MM.1S (cell line): ENCODE results near the gene HTRA3.

ENCODE experiments used
- EZH2 ChIP-seq: fragments of 300-600 bp; sonication (generic); optimal IDR thresholded peaks from 2 replicates; pipeline ENCODE3; 2017; ENCODE audit warnings: low read depth, mild to moderate bottlenecking, antibody characterized with exemption, low read length, mixed read lengths
- EZH2phosphoT487 ChIP-seq: fragments of 300-600 bp; sonication (generic); IDR thresholded peaks from 2 replicates; pipeline ENCODE4 v1.6.1; 2018; ENCODE audit warnings: antibody characterized with exemption, low read length
- TF ChIP-seq, protein P1 (sequence below): fragments of 300-600 bp; sonication (generic); IDR thresholded peaks from 2 replicates; pipeline ENCODE4 v1.5.1; 2016; ENCODE audit warnings: antibody characterized with exemption, low read length, mixed read lengths

DNA sequence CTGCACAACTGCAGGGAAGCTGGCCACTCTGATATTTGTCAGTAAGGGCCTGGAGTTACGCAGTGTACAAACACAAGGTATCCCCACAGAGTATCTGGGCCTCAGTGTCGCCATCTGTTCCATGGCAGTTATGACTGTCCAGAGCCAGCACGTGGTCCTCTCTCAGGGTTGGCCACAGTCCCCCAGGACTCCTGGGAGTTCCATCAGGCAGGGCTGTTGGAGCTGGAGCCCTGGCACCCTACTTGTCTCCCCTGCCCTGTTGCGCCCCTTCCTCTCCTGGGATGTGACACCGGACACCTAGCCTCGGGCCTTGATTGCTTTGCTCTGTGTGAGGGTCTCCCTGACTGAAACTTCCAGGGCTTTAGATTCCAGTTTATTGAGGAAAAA, 8.4 kb downstream of the HTRA3 start:
- TF ChIP-seq EZH2, result no peak
- TF ChIP-seq, protein P1, sequence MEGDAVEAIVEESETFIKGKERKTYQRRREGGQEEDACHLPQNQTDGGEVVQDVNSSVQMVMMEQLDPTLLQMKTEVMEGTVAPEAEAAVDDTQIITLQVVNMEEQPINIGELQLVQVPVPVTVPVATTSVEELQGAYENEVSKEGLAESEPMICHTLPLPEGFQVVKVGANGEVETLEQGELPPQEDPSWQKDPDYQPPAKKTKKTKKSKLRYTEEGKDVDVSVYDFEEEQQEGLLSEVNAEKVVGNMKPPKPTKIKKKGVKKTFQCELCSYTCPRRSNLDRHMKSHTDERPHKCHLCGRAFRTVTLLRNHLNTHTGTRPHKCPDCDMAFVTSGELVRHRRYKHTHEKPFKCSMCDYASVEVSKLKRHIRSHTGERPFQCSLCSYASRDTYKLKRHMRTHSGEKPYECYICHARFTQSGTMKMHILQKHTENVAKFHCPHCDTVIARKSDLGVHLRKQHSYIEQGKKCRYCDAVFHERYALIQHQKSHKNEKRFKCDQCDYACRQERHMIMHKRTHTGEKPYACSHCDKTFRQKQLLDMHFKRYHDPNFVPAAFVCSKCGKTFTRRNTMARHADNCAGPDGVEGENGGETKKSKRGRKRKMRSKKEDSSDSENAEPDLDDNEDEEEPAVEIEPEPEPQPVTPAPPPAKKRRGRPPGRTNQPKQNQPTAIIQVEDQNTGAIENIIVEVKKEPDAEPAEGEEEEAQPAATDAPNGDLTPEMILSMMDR, result no peak
- no peak for TF ChIP-seq EZH2phosphoT487
